ENCODE data around the gene LILRA6. TPM values are rescaled to one million over a fixed set of nuclear protein-coding genes. Genes with fewer than 3 reads are reported as not detected.
"Not testable (repeated sequence)": the region's sequence is repeated elsewhere in the genome, so short reads cannot be mapped to it uniquely, and the experiment has no call there.

Gene LILRA6
- 1.6 TPM for total RNA-seq

DNA sequence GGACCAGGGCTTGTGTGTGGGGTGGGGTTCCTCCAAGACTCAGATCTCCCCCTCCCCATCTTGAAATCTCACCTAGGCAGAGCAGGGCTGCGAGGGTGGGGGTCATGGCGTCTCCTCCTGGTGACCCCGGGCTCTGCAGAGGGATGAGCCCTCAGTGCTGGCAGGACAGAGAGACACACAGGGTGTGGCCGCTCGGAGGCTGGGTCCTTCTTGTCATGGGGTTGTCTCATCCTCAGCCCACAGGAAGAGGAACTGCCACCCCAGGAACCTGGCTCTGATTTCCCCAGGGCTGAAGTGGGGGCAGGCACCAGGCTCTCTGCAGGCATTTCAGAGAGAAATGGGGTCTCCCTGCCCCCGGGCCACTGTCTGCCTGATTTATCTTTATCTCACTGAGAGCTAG is at the start of gene LILRA6:
TSS of gene LILRA6 (minus strand) at position 145 of the 400 bp plus-strand sequence.
- peak; percentile 25 for DNase-seq (ENCODE audit: low spot score)

DNA sequence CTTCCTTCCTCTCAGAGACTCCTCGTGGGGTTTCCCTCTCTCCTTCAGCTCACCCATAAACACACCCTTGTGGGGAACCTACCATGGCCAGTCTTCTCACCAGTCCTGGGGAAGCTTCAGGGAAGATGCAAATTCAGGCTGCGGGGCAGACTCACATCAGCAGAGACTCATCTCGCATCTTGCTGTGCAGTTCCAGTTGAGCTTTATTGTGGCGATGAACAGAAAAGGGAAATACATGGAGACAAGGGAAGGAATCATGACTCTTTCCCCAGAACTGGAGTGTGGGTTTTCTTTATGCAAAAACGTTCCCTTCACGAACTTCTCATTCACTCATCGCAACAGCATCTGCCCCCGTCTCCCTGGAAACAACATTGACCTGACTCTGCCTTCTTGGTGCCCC is 46.6 kb upstream of the LILRA6 start:
- not testable (repeated sequence) for DNase-seq (ENCODE audit: low spot score)

DNA sequence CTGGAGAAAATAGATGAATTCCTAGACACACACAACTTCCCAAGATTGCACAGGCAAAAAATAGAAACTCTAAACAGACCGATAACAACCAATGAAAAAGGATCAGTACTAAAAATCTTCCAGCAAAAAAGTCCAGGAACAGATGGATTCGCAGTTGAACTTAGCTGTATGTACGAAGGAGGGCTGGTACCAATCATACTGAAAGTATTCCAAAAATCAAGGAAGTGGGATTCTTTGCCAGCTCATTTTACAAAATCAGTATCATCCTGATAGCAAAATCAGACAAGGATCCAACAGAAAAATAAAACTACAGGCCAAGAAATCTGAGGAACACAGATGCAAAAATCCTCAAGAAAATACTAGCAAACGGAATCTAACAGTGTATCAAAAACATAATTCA is 44.9 kb upstream of the LILRA6 start:
- DNase-seq (ENCODE audit: low spot score): no peak

DNA sequence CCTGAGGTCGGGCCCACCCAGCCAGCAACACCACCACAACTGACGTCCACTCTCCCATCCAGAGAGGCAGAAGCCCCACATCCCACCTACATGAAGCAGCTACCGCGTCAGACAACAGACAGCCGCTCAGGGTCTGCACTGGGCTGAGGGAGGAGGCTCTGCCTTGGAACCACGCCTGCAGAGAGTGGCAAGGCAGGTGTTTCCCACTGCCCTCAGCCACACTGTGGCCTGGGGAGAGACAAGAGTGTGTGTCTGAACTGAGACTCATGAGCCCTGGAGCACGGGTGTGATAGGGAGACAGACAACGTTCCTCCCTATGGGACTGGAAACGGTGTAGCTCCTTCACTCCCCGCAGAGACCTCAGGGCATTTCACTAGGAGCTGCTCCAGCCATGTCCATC is 43.7 kb upstream of the LILRA6 start:
- not testable (repeated sequence) for DNase-seq (ENCODE audit: low spot score)

DNA sequence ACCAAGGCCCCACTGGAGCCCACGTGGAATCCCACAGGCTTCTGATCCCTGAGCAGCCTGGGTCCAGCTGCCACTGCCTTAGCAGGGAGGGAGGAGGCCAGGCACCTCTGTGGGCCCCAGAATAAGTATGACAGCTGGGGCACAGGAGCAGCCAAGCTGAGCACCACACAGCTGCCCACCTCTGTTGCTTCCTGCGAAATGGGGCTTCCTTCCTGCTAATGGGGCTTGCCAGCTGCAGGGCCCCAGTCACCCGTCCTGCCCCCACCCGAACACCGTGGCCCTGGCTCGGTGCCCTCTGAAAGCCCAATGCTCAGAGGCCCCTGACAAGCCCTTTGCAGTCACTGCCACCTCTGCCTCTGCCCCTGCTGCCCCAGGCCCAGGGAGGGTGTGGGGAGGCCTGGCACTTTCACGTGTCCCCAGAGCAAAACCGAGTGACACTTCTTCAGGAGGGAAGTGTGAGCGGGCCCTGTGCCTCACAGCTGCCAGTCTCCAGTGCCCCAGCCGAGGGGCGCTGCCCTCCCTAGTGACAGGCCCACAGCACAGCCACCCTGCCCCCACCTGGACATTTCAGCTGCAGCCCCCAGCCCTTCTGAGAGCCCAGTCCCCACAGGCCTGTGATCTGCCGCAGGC is 43.0 kb upstream of the LILRA6 start:
- DNase-seq (ENCODE audit: low spot score): not testable (repeated sequence)

DNA sequence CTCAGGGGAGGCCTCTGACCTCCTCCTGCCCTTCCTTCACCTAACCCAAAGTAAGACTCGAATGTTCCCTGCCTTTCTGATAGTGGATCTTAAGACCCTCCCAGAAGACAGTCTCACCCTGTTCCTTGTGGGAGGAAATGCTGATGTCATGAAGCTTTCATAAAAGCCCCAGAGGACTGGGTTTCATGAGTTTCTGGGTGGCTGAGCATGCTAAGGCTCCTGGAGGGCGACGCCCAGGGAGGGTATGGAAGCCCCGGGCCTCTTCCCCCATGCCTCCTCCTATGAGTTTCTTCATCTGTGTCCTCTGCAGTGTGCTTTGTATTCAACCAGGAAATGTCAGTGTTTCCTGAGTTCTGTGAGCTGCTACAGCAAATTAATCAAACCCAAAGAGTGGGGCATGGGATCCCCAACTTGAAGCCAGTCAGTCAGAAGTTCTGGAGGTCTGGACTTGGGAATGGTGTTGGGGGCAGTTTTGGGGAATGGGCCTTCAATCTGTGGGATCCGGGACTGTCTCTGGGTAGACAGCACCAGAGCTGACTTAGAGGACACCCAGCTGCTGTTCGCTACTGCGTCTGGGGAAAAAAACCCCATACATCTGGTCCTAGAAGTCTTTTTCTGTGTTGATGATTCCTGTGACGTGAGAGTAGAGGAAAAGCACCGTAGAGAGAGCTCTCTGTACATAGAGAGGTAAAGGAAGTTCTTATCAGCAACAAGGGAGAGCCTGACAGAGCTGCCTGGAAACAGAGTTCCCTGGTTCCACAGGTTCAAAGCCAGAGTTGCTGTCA is 40.3 kb upstream of the LILRA6 start:
- no peak for DNase-seq (ENCODE audit: low spot score)

DNA sequence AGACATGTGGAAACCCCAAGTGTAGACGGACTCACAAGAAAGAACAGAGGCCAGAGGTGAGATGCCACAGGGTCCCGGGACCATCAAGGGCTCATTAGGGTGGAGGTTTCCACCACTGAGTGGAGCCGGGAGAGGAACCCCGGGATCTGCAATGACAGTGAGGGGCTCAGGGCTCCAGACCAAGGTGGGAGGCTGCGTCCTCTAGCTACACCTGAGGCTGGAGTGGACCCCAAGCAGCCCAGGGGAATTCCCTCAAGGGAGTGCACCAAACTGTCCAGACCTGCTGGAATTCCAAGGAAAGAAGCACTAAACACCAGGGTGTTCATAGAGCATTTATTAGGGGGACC is 39.1 kb upstream of the LILRA6 start:
- DNase-seq (ENCODE audit: low spot score): not testable (repeated sequence)

DNA sequence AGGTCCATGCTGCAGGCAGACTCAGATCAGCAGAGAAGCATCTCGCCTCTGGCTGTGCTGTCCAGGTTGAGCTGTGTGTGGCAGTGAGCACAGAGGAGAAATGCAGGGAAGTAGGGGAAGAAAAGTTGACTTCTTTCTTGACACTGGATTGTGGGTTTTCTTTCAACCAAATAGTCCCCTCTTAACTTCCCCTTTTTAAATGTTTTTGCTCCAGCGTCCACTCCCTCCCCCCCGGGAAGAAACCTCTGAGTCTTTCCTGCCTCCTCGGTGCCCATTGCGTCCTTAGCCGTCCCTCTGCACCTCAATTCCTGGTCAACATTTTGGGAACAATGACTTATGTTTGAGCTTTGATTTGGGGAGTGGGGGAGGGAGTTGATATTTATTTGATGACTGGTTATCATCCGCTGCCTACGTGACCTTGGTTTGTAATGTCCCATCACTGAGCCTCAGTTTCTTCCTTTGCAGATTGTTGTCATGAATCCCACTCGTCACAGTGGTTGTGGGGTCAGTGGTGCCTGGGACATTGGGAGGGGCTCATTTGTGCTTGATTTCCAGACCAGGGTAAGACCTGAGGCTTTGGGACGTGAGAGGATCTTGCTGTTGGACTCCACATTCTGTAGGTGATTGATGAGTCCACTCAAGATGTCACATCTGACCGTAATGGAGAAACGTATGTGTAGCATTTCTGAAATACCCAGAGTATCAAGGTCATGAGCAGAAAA is 38.6 kb upstream of the LILRA6 start, which contains the start of gene LILRB2:
TSS of gene LILRB2 (minus strand) at position 104 of the 722 bp plus-strand sequence. CDS start 614 bp downstream, outside the sequence.
- no peak for DNase-seq (ENCODE audit: low spot score)

DNA sequence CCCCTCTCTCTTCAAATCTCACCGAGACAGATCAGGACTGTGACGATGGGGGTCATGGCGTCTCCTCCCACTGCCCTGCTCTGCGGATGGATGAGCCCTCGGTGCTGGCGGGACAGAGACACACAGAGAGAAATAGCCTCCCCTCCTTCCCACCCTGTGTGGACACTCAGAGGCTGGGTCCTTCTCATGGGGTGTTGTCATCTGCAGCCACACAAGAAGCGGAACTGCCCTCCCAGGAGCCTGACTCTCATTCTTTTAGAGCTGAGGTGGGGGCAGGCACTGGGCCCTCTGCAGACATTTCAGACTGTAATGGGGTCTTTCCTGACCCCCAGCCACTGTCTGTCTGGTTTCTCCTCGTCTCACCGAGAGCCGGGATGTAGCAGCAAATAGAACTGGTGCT is 37.9 kb upstream of the LILRA6 start:
- not testable (repeated sequence) for DNase-seq (ENCODE audit: low spot score)

DNA sequence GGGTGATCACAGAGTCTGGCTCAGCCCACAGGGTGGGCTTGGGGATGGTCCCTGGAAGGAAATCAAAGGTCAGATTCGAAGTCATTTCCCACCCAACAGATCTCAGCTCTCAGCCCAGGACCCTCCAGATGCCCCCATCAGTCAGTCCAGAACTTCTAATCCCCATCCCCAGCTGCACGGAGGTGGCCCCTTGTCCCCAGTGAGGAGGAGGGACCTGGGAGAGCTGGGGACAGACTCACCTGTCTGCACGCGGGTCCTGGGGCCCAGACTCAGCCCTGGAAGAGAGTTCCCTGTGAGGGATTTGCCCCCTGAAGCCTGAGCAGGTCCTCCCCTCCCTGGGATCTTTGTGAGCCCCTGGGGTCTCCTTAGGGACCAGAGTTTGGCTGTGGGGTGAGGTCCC is 37.4 kb upstream of the LILRA6 start:
- DNase-seq (ENCODE audit: low spot score): not testable (repeated sequence)

DNA sequence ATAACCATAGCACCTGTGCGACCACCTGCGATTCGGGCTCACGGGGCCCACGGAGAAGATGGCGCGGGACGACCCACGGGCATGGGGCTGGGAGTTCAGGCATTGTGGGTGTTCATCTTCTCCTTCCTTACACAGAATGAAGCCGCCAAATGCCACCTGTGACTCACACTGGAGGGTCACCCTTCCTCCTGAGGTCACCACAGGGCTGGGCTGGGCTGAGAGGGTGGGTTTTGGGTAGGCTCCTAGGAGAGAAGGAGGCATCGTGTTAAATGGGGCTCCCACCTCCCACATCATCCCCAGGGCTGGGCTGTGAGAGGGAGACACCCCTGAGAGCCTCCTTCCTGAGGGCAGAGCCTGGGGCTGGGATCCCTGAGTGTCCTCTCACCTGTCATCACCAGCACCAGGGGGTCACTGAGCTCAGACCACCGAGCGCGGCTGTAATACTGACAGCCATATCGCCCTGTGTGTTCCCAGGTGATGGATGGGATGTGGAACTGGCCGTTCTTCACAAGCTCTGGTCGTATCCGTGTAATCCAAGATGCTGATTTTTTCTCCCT is 36.9 kb upstream of the LILRA6 start:
- no peak for DNase-seq (ENCODE audit: low spot score)

DNA sequence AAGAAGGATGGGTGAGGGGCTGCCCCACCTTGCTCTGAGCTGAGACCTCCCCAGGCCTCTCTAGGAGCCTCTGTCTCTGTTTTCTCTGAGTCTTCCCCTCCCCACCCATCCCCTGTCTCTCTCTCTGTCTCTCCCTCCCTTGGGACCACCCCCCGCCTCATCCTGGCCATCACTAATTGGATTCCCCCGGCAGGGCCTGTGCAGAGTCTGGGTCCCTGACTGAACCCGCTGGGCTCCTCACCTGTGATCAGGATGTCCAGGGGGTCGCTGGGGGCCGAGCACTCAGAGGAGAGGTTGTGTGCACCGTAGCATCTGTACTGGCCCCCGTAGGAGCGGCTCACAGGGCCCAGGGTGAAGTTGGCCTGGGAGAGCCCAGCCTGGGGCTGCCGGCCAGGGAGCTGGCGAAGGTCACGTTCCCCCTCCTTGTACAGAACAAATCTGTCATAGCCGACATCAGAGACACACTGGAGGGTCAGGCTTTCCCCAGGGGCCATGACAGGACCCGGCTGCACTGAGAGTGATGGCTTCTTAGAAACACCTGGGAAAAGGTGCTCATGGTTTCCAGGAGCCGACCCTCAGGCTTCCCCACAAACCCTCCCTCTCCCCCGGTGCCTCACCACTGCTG is 36.1 kb upstream of the LILRA6 start:
- DNase-seq (ENCODE audit: low spot score): not testable (repeated sequence)

DNA sequence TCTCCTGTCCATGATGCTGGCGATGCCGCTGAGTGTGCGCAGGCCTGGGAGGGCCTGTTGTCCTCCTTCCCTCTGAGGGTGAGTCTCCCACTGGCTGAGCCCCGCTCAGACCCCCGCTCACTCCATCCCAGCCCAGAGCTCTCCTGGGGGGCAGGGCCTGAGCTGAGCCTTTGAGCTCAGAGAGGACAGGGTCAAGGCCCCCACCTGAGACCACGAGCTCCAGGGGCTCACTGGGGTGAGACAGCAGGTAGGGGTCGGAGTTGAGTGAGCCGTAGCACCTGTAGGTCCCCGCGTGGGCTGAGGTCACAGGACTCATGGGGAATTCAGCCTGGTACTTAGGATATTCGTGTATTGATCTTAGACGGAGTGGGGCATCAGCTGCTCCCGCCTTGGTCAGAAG is 35.5 kb upstream of the LILRA6 start:
- not testable (repeated sequence) for DNase-seq (ENCODE audit: low spot score)

DNA sequence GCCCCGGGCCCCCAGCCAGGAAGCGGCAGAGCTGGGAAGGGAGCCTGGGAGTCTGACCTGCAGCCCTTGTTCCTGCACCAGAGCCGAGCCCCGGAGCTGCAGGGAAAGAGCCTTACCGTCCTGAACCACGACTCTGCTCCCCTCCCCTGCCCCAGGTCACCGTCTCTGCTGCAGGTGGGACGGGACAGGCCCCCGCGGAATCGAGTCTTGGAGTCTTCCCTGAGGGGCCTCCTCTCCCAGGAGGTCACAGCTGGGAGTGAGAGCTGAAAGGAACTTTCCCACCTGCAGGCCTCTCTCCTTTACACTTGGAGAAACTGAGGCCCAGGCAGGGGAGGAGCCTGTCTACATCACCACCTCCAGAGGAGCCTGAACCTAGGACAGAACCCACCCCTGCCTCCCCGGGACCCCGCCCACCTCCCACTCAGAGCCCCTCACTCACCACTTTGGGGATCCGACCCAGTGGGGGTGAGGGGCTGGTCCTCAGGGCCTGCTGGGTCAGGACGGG is 34.6 kb upstream of the LILRA6 start:
- DNase-seq (ENCODE audit: low spot score): not testable (repeated sequence)

DNA sequence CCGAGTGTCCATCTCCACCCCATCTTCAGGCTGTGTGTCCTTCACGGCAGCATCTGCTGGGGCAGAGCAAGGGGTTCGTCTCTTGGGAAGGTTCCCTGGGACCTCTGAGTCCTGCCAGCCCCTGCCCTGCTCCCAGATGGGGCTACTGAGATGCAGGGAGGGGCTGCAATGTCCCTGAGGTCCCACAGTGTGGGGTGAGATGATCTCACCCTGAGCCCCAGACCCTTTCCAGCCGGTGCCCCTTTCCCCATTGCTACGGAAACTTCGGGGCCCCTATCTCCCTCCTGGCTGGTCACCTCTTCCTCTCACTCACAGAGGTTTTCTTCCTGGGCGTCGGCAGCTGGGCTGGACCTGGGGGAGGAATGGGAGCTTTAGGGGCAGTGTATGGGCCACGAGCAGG is 33.4 kb upstream of the LILRA6 start:
- DNase-seq (ENCODE audit: low spot score): no peak

DNA sequence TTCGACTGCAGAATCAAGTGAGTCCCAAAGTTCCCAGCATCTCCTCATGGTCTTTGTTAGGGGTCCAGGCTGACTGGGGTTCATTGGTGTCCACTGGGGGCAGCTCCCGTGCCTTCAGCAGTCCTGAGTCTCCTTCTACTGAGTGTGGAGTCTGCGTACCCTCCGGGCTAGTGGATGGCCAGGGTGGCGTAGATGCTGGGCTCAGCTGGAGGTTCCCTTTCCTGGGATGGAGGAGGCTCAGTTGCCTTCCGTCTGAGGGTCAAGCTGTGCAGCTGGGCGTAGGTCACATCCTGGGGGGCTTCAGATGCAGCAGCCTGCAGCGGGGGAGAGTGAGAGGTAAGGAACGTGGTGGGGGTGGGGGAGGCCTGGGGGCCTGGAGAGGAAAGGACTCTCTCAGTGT is 31.9 kb upstream of the LILRA6 start:
- DNase-seq (ENCODE audit: low spot score): not testable (repeated sequence)

DNA sequence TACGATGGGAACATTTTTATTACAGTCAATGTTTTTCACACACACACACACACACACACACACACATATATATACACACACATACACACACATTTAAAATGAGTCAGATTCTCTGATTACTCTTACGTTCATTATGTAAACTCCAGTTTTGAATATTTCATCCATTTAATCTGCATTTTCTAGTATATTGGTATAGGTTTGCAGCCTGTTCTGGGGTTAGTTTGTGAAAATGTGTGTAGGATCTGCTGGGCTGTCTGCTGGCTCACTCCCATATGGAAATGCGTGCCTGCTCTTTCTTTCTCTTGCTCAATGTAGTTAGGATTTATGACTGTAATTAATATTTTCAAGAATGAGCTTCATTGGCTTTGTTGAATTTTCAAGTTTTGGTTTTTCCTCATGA is 31.2 kb upstream of the LILRA6 start:
- DNase-seq (ENCODE audit: low spot score): no peak

DNA sequence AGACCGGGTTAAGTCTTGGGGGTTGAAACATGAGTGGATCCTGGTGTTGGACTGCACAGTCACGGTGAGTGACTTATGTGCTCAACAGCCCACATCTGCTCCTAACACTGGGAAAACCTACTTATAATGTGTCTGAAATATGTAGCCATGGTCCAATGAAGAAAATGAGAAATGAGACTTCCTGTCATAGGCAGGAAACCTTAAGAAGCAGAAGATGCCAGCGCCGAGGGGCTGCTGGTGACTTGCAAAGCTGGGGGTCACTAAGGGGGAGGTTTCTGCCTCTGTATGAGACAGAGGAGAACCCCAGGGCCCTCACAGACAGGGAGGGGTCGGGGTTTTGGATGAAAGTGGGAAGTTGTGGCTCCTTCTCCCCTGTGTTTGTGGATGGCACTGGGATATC is 29.6 kb upstream of the LILRA6 start:
- DNase-seq (ENCODE audit: low spot score): not testable (repeated sequence)

DNA sequence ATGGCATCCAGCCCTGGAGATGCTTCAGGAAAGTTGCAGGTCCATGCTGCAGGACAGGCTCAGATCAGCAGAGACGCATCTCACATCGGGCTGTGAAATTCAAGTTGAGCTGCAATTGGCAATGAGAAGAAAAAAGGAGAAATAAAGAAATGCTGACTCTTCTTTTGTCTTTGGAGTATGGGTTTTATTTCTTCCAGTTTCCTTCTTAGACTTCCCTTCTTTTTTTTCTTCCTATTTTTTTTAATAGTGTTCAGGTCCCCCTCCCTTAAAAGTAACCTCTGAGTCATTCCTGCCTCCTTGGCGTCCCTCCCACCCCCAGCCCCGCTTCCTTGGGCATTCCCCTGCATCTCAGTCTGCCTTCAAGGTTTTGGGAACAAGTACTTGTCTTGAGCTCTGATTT is 29.0 kb upstream of the LILRA6 start:
- not testable (repeated sequence) for DNase-seq (ENCODE audit: low spot score)

DNA sequence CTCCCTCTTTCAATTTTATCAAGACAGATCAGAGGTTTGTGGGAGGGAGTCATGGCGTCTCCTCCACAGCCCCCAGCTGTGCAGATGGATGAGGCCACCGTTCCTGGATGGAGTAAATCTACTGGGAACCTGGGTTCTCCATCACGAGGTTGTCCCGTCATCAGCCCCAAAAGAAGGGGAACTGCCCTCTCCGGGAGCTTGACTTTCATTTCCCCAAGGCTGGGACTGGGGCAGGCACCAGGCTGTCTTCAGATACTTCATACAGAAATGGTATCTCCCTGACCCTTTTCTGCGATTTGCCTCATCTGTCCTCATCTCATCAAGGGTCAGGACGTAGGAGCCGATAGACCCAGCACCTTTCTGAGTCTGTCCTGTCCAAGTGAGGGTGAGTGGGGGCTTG is 28.5 kb upstream of the LILRA6 start:
- no peak for DNase-seq (ENCODE audit: low spot score)

DNA sequence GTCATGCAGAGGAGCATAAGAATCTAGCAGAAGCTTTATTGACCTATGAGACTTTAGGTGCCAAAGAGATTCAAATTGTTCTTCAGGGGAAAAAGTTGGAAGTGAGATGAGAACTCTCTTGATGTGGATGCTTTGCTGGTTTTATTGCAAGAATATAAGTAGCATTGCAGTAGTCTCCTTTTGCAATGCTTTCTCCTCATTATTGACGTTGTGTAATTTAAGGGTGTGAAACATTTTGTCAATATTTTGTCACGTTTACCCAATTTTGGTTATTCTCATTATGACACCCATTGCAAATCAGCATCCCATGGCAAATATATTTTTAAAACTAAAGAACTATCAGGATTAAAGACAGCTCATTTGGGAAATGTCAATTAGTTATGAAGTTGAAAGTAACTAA is 26.3 kb upstream of the LILRA6 start:
- DNase-seq (ENCODE audit: low spot score): no peak

DNA sequence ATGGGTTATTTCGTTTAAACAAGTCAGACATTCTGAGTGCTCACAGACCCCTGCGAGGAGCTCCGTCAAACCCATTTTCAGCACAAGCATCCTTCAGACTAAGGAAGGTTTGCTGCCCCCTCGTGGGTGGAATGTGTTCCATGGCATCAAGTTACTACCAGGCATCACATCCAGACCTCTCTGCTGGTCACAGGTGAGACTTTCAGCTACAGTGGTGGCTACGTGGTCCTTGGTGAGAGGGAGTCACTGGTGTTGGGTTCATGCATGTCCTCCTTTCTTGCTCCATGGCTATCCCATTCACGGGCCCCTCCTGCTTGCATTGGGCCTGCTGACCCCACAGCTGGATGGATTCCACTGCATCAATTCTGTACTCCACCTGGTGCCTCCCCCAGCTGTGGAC is 23.5 kb upstream of the LILRA6 start:
- DNase-seq (ENCODE audit: low spot score): peak; percentile 61
